Activated naive CD8-positive, alpha-beta T cell treated with anti-CD3 and anti-CD28 coated beads, Interleukin-2, amount 50 U/mL, for 24 hours (primary cell): Measurements from ENCODE around the gene GRID1.

ENCODE experiments used
- ATAC-seq: fragments of 150-1000 bp; cut with Tn5 transposase; one replicate; pipeline ENCODE4 v1.10.0; 2021
- DNase-seq: peaks from one replicate; pipeline ENCODE4 v3.0.0; 2021
- H3K27ac Mint-ChIP-seq: one replicate; pipeline ENCODE4 v1.8.0; 2021; ENCODE audit warnings: mild to moderate bottlenecking, mixed read lengths
- H3K27me3 Mint-ChIP-seq: one replicate; pipeline ENCODE4 v1.8.0; 2021; ENCODE audit warnings: mixed read lengths
- H3K36me3 Mint-ChIP-seq: one replicate; pipeline ENCODE4 v1.8.0; 2021; ENCODE audit warnings: low read depth, mixed read lengths
- H3K4me1 Mint-ChIP-seq: one replicate; pipeline ENCODE4 v1.8.0; 2021; ENCODE audit warnings: mixed read lengths
- H3K4me3 Mint-ChIP-seq: one replicate; pipeline ENCODE4 v1.8.0; 2021; ENCODE audit warnings: mild to moderate bottlenecking, moderate library complexity, mixed read lengths
- H3K9me3 Mint-ChIP-seq: one replicate; pipeline ENCODE4 v1.8.0; 2021; ENCODE audit warnings: mixed read lengths

GRID1 gene

DNA sequence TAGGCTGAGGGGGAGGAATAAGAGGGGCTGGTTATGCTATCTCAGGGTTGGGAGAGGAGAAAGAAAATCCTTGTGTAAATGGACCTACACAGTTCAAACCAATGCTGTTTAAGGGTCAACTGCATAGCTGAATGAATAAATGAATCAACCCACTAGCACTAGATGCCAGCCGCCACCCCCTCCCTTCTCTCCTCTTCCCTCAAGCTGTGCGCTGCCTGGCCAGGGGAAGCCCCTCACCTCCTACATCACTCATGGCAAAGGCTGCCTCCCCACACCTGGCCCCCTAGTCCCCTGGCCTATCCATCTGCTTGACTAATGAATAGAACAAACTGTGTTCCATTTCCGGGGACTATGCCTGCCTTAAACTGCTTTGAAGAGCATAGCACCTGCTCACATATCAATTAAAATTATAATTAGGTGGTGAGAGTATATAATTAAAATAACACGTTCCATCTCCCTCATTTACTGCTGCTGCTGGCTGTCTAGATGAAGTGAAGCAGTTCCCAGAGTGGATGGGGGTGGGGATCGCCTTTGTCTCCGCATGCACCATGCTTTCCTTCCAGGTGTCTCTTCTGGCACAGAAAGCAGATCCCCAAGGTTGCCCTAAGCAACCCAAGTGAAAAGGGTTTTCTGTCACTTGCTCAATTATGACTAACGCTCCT is 32.6 kb downstream of the GRID1 start:
- H3K4me1 Mint-ChIP-seq = no peaks in the 10 kb centered on the region
- peaks cover 2% of the 10 kb centered on the region for H3K27me3 Mint-ChIP-seq
- H3K9me3 Mint-ChIP-seq = no peaks in the 10 kb centered on the region
- H3K27ac Mint-ChIP-seq = no peak overlapping the region
- no peak for ATAC-seq
- H3K36me3 Mint-ChIP-seq = no peaks in the 10 kb centered on the region
- no peak for DNase-seq
- H3K4me3 Mint-ChIP-seq = no peak overlapping the region

DNA sequence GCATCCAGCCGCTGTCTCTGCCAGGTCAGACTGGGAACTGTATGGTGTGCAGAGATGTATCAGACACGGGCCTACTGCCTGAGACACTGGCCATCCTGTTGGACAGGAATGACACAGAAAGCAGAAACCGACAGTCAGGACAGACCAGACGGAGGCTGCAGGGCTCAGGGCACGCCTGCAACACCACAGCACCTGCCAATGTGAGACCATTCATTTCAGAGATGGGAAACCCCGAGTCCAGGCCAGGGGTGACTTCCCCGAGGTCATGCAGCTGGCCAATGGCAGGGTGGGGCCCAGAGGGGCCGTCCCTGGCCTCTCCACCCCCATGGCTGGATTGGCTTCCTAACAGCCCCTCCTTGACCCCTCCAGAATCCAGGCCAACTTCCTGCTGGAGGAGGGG is 34.7 kb downstream of the GRID1 start:
- Mint-ChIP-seq H3K27me3 (peaks cover 2% of the 10 kb centered on the region), H3K4me3 (no peak overlapping the region), H3K9me3 (no peaks in the 10 kb centered on the region), H3K36me3 (no peaks in the 10 kb centered on the region), H3K4me1 (no peaks in the 10 kb centered on the region), H3K27ac (no peak overlapping the region)
- ATAC-seq (no peak), DNase-seq (no peak)

DNA sequence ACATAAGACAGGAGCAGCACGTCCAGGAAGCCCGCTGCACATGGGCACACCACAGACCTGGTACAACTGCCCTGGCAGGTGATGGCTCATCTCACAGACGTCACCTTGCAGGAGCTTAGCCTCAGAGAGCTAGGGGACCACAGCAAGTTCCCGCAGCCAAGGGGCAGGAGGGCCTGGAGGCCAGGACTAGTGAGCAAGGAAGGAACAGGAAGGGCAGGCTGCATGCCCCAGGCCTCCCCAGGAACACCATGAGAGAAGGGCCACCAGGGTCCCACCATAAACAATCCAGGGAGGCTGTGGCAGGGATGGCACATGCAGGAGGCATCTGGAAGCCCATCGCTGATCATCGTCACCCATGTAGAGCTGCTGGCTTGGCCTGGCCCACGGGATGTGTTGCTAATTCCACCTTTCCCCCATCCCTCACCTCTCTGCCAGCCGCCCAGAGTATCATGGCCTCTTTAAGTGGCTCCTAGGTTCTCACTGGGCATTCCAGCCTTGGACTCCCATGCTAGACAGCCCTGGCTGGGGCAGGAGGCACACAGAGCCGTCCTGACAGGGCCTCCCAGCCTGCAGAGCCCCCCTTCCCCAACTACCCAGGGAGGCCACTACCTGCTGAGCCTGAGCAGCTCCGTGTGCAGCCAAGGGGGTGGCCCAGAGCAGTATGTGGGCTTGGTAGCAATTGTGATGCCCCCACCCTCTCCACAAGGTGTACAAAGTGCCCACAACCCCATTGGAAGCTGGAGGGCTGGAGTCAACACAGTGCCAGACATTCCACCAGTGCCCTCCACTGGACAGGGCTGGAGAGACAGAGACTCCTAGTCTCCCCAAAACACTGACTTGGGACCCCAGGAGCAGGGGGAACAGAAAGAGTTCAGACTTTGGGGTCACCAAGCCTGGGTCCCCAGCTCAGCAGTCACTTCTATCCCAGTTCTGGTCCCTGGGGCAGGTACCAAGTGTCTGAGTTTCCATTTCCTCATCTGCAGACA is 35.5 kb downstream of the GRID1 start:
- H3K4me3 Mint-ChIP-seq = no peak overlapping the region
- DNase-seq (no peak), ATAC-seq (no peak)
- no peaks in the 10 kb centered on the region for H3K4me1 Mint-ChIP-seq
- H3K36me3 Mint-ChIP-seq = no peaks in the 10 kb centered on the region
- peaks cover 2% of the 10 kb centered on the region for H3K27me3 Mint-ChIP-seq
- no peaks in the 10 kb centered on the region for H3K9me3 Mint-ChIP-seq
- no peak overlapping the region for H3K27ac Mint-ChIP-seq

DNA sequence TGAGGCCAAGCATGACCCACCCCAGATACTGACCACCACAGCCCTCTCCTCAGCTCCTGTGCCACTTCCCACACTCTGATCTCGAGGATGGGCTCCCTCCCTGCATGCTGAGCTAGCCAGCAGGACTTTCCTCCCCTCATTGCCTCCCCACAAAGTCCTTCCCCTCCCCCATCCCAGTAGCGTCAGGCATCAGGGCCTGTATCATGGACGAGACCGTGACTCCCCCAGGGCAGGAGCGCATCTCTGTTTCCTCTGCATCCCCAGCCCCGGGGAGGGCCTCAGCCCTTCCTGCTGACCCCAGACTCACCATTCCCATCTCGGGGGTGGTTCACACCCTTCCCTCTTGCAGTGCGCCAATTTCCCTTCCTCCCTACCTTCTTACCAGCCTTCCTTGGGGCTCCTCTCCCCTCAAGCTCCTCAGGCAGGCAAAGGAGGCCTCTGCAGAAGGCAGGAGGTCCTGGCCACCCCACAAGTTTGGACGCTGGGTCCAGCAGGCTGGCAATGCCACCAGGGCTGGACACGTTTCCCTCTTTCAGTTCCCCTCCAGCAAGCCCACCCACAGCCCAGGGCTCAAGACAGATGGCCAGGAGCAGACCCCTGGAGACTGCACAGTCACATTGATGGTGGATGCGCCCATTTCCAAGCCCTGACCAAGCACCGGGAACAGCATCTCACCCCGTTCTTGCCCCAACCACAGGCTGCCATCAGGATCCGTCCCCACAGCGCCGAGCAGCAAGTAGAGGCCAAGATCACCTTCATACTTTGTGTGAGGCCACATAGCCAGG is 36.5 kb downstream of the GRID1 start:
- H3K27me3 Mint-ChIP-seq = peaks cover 2% of the 10 kb centered on the region
- H3K36me3 Mint-ChIP-seq = no peaks in the 10 kb centered on the region
- no peak for DNase-seq
- ATAC-seq = no peak
- no peaks in the 10 kb centered on the region for H3K9me3 Mint-ChIP-seq
- no peak overlapping the region for H3K4me3 Mint-ChIP-seq
- H3K4me1 Mint-ChIP-seq = no peaks in the 10 kb centered on the region
- H3K27ac Mint-ChIP-seq = no peak overlapping the region

DNA sequence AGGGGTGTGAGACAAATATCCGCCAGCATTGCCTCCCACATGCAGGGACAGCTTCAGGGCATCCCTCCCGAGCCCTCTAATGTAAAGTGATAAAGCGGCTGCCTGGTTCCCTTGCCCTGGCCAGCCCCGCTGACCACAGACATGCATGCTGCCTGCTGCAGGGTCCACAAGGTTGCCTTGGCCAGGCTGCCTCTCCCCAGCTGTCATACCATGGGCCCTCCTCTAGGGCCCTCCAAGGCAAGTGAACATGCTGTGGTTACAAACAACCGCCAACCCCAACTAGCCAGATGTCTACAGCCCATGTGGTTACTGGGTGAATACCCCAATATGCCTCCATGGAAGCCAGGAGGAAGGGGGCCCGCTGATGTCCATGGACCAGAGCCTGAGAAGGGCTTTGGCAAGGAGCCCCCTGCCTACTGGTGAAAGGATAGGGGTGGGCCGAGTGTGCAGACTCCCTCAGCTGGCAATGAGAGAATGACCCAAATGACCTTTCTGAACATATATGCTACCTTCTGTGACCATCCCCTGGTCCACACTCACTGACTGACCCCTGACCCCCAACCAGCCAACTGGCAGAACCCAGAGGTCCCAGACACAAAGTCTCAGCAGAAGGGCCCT is 37.4 kb downstream of the GRID1 start:
- peaks cover 2% of the 10 kb centered on the region for H3K27me3 Mint-ChIP-seq
- H3K4me1 Mint-ChIP-seq = no peaks in the 10 kb centered on the region
- H3K4me3 Mint-ChIP-seq = no peak overlapping the region
- H3K9me3 Mint-ChIP-seq = no peaks in the 10 kb centered on the region
- no peaks in the 10 kb centered on the region for H3K36me3 Mint-ChIP-seq
- no peak for ATAC-seq
- H3K27ac Mint-ChIP-seq = no peak overlapping the region
- no peak for DNase-seq

DNA sequence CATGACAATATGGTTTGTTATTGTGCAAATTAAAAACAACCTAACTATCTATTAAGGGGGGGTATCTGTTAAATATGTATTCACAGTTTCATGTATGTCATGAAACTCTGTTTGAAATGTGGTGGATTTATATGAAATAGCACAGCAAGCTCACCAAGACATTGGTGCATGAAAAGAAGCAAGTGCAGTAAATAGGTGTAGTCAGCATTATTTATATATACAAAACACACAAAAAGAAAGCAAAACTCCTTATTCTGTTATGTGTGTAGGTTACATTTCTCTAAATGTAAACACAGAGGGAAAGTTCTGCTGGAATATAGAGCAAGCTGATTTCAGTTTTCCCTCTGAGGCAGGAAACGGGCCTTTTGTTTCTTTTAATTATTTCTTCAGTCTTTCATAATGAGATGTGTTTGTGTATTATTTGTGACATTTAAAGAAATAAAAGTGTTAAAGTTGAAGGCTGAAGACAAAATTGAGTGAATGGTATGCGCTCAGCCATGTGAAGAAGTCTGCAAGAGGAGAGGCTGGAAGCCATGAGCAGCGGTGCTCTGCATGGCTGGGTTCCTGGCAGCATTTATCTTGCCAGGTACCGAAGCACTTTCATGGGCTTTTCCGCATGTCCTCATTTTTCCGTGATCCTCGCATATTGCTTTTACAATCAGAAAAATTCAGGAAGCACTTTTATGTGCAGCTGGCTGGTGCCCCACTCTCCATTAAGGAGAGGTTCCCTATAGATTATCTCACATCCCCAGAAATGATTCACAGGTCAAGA is 38.5 kb downstream of the GRID1 start:
- Mint-ChIP-seq H3K4me1 (no peaks in the 10 kb centered on the region), H3K27me3 (peaks cover 4% of the 10 kb centered on the region), H3K4me3 (no peak overlapping the region), H3K27ac (no peak overlapping the region), H3K36me3 (no peaks in the 10 kb centered on the region), H3K9me3 (no peaks in the 10 kb centered on the region)
- no peak for DNase-seq
- ATAC-seq = no peak

DNA sequence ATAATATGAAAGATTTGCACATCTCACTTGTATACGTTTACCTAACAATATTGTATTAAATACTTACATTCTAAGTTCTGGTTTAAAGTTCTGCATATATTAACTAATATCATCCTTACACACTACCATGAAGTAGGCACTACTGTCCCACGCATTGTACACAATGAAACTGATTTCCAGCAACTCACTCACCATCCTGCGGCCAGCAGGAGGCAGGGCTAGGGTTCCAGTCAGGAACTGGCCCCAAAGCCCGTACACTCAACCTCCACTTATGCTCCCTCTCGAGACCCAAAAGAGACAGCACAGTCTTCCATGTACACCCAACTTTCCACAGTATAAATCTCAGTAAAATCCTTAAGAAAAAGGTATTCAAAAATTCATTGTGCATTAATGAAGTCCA is 41.4 kb downstream of the GRID1 start:
- H3K36me3 Mint-ChIP-seq = no peaks in the 10 kb centered on the region
- H3K9me3 Mint-ChIP-seq = no peaks in the 10 kb centered on the region
- peaks cover 8% of the 10 kb centered on the region for H3K27me3 Mint-ChIP-seq
- DNase-seq (no peak), ATAC-seq (no peak)
- H3K4me1 Mint-ChIP-seq = no peaks in the 10 kb centered on the region
- no peak overlapping the region for H3K4me3 Mint-ChIP-seq
- no peak overlapping the region for H3K27ac Mint-ChIP-seq

DNA sequence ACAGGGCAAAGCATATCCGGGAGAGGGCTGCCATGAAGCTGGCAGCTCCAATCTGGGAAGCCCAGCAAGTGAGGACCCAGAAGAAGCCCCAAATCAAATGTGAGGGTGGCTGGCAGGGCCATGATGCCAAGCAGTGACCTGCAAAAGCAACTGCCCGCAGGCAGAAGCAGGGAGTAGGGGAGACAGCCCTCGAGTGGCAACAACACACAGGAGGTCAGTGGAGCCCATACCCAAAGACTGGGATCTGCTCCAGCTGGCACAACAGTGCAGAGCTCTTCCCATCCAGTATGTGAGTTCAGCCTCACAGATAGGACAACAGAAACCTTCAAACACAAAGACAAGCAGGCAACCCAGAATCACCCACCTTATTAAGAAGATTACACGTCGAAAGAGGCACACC is 45.0 kb downstream of the GRID1 start:
- ATAC-seq (no peak), DNase-seq (no peak)
- H3K36me3 Mint-ChIP-seq = no peaks in the 10 kb centered on the region
- H3K27ac Mint-ChIP-seq = no peak overlapping the region
- H3K4me3 Mint-ChIP-seq = no peak overlapping the region
- no peaks in the 10 kb centered on the region for H3K4me1 Mint-ChIP-seq
- no peaks in the 10 kb centered on the region for H3K9me3 Mint-ChIP-seq
- peaks cover 12% of the 10 kb centered on the region for H3K27me3 Mint-ChIP-seq

DNA sequence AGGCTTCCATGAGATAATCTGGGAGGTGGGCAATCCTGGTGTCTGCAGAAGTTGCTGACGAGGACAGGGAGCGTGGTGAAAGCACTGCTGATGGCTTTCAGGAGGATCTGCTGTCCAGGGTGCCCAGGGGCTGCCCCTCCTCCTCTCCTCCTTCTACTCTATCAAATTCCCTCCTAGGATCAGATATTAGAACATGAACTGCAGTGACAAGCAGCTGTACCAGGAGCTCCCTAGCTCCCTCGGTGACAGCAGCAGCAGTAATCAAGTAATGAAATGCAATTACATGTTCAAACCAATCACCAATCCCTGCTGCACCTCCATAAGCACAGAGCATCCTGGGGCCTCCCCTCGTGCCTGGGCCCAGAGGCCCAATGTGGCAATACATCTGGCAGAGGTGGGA is 46.9 kb downstream of the GRID1 start:
- H3K27ac Mint-ChIP-seq = no peak overlapping the region
- no peak for ATAC-seq
- H3K9me3 Mint-ChIP-seq = no peaks in the 10 kb centered on the region
- no peak overlapping the region for H3K4me3 Mint-ChIP-seq
- H3K27me3 Mint-ChIP-seq = peaks cover 12% of the 10 kb centered on the region
- no peaks in the 10 kb centered on the region for H3K4me1 Mint-ChIP-seq
- DNase-seq = no peak
- no peaks in the 10 kb centered on the region for H3K36me3 Mint-ChIP-seq

DNA sequence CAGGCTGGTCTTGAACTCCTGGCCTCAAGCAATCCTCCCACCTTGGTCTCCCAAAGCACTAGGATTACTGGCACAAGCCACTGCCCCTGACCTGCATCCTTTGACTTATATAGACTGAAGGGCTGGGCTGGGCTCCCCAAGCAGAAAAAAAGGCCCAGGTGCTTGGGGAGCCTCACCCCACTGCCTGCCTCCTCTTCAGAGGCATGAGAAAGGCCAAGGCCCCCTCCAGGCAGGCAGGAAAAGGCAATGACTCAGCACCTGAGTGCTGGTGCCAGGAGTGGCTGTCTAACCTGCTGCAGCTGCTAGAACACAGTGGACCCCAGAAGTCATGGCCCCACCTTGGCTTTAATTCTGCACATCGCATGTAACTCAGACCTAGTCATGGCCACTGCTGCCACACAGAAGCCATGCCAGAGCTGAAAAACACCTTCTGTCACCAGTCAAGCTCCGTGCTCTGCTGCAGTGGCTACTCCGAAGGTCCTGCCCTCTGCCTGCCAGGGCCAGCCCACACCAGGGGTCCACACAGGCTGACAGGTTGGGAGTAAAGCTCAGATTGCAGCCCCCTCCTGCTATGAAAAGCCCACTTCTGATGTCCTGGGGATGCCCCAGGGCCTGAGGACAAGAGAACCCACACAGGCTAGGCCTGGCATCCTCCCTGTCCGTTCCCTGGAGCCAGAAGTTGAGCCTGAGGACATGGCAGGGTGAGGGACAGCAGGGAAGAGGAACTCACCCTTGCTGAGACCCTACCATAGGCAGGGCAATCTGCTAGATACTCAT is 48.5 kb downstream of the GRID1 start:
- no peak for ATAC-seq
- Mint-ChIP-seq H3K27me3 (peaks cover 10% of the 10 kb centered on the region), H3K36me3 (no peaks in the 10 kb centered on the region), H3K4me3 (no peak overlapping the region), H3K4me1 (no peaks in the 10 kb centered on the region), H3K27ac (no peak overlapping the region), H3K9me3 (no peaks in the 10 kb centered on the region)
- DNase-seq = no peak

DNA sequence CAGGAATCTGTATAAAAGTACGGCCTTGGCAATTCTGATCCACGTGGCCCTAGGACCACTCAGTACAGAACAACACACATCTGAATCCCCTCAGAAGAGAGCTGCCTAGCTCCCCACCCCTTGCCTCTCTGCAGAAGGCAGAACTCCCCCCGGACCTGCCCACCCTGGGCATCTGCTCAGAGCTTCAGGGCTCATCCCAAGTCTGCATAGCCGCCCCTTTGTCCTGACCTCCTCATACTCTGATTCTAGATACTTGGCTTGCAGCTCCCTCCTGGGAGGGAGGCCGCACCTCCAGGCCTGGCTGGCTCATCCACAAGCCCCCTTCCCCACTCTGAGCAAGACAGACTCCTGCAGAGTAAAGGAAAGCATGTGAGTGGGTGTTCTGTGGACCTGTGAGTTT is 49.6 kb downstream of the GRID1 start:
- H3K36me3 Mint-ChIP-seq = no peaks in the 10 kb centered on the region
- no peaks in the 10 kb centered on the region for H3K4me1 Mint-ChIP-seq
- no peak overlapping the region for H3K27ac Mint-ChIP-seq
- DNase-seq = no peak
- H3K27me3 Mint-ChIP-seq = peaks cover 6% of the 10 kb centered on the region
- H3K9me3 Mint-ChIP-seq = no peaks in the 10 kb centered on the region
- ATAC-seq = no peak
- no peak overlapping the region for H3K4me3 Mint-ChIP-seq

DNA sequence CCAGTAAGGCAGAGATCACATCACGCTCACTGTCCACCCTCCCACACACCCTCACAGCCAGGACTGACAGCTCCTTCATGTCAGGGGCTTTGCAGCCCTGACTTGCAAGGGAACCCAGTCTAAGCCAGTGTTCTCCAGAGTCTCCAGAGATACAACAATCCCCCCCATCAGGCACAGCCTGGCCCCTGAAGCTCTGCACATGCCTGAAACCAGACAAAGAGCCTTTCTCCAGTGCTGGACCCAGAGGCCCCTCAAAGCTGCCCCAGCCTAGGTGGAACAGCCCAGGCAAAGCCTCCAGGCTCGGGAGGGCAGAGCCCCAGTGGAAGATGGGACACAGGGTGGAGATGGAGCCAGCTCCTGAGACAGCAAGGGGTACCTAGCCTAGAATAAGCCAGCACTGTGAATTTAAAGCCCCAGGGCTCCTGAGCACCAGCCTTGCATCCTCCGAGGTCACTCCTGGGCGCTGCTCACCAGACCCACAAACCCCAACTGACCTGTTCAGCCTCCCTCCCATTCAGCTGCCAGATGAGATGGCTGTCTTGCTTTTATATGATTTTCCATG is 50.2 kb downstream of the GRID1 start:
- no peak for ATAC-seq
- H3K27ac Mint-ChIP-seq = no peak overlapping the region
- peaks cover 5% of the 10 kb centered on the region for H3K27me3 Mint-ChIP-seq

DNA sequence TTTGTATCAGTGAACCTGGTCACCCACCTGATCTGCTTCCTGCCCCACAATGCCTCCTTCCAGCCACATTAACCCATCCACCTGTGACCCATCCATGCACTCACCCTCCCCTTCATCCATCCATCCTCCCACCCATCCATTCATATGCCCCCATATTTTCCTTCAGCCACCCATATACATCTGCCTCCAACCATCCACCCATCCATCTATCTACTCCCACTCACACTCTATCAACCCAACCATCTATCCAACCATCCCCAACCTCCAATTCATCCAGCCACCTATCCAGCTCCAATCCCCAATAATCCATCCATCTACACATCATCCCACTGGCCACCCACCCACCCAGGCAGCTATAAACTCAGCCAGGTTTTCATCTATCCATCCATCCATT is 51.0 kb downstream of the GRID1 start:
- Mint-ChIP-seq H3K27ac (no peak overlapping the region), H3K9me3 (no peaks in the 10 kb centered on the region), H3K4me1 (no peaks in the 10 kb centered on the region), H3K4me3 (no peak overlapping the region), H3K27me3 (peaks cover 5% of the 10 kb centered on the region), H3K36me3 (no peaks in the 10 kb centered on the region)
- DNase-seq (no peak), ATAC-seq (no peak)

More for the DNA sequence above, 50.2 kb downstream of the GRID1 start:
- DNase-seq = no peak
- H3K9me3 Mint-ChIP-seq = no peaks in the 10 kb centered on the region
- H3K4me3 Mint-ChIP-seq = no peak overlapping the region
- no peaks in the 10 kb centered on the region for H3K36me3 Mint-ChIP-seq
- no peaks in the 10 kb centered on the region for H3K4me1 Mint-ChIP-seq
